Suppressor macrophage treated with lipopolysaccharide for 4 hours (primary cell): ENCODE data around the gene CARMIL3.
A peak's percentile ranks its signal among the peaks of the same experiment; 100 is the strongest.
"Not testable (repeated sequence)": the region's sequence is repeated elsewhere in the genome, so short reads cannot be mapped to it uniquely, and the experiment has no call there.

Experiments
- DNase-seq: peaks from one replicate; pipeline ENCODE4 v3.0.0-alpha.2; 2020

The CARMIL3 gene

DNA sequence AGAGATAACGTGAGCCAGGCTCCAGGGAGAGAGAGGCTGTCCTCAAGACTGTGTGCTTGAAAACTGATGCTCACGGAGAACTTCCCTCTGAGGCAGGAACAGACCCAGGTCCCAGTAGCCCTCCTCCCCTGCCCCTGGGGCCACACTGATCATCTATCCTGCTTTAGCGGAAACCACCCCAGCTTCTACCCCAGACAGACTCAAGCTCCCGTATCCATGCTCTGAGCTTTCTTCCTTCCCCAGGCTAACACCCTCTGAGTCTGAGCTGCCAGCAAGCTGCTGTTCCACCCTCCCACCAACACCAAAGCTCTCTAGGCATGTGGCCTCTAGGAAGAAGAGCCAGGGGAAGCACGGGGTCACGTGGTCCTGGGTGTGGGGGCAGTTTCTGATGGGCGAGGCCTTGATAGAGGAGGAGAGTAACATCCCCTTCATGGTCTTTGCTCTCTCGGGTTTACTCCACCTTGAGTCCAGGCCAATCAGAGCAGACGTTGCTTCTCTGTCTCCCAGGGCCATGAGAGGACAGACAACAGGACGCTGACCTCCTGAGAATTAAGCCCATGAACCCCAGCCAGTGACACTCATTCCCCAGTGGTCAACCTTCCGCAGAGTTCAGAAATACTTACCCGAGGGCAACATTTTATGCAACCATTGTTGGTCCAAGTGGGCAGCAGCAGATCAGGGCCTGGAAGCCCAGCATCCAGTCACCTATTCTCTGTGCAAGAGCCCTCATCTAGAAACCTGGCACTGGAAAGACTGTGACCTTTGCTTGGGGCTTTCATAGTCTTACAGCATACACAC lies 43.7 kb downstream of the CARMIL3 start:
- peak; percentile 82 for DNase-seq

DNA sequence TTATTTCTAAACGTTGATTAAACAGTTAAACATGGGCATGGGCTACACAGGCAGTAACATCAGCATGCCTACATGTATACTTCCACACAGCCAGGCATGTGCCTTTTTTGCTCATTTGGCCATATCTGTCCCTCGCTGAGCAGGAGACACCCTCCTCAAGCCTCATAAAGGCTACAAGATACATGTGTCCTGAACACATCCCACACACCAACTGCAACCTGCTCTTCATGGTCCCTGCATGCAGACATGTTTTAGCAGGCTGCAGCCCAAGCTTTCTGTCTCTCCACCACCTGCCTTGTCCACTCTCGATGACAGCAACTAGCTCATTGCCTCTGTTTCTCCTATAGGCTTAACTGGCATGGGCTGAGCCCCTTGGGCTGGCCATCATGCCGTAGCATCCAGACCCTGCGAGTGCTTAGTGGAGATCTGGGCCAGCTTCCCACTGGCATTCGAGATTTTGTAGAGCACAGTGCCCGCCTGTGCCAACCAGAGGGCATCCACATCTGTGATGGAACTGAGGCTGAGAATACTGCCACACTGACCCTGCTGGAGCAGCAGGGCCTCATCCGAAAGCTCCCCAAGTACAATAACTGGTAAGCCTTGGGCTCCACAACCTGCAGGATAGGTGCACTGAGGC lies 44.9 kb downstream of the CARMIL3 start:
- no peak for DNase-seq

DNA sequence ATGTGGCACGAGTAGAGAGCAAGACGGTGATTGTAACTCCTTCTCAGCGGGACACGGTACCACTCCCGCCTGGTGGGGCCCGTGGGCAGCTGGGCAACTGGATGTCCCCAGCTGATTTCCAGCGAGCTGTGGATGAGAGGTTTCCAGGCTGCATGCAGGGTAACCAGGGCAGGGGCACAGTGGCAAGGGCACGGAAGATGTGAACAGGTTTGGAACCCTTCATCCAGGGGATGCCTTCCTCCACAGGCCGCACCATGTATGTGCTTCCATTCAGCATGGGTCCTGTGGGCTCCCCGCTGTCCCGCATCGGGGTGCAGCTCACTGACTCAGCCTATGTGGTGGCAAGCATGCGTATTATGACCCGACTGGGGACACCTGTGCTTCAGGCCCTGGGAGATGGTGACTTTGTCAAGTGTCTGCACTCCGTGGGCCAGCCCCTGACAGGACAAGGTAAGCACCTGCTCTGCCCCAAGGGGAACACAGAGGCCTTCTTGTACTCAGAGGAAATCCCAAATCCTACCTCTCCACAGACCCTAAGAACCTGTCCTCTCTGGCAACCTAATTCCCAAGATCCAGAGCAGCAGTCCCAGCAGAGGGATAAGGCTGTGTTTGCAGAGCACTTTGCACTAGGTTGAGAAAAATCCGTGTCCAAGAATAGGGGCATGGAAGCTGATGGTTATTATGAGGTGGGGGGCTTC lies 46.6 kb downstream of the CARMIL3 start:
- no peak for DNase-seq

DNA sequence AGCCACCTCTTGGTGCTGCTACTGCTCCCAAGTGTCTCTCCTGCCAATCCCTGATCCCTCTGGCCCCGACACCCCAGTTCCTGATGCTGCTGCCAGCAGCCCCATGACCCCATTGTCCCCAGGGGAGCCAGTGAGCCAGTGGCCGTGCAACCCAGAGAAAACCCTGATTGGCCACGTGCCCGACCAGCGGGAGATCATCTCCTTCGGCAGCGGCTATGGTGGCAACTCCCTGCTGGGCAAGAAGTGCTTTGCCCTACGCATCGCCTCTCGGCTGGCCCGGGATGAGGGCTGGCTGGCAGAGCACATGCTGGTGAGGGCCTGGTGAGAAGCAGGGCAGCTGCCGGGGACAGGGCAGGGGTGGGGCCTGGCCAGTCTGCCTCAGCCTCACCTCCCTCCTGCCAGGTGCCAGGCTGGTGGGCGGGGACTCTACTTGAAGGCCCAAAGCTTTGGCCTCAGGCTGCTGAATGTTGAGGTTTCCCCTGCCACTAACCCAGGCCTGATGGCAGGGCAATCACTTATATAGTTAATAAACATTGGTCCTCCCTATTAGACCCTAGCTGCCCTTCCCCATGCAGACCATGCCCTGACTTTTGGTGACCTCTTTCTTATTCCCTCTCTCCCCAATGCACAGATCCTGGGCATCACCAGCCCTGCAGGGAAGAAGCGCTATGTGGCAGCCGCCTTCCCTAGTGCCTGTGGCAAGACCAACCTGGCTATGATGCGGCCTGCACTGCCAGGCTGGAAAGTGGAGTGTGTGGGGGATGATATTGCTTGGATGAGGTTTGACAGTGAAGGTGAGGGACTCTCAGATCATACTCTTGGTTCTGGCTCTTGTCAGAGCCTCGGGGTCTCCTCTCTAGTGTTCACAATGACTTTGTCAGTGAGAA lies 47.4 kb downstream of the CARMIL3 start:
- no peak for DNase-seq

DNA sequence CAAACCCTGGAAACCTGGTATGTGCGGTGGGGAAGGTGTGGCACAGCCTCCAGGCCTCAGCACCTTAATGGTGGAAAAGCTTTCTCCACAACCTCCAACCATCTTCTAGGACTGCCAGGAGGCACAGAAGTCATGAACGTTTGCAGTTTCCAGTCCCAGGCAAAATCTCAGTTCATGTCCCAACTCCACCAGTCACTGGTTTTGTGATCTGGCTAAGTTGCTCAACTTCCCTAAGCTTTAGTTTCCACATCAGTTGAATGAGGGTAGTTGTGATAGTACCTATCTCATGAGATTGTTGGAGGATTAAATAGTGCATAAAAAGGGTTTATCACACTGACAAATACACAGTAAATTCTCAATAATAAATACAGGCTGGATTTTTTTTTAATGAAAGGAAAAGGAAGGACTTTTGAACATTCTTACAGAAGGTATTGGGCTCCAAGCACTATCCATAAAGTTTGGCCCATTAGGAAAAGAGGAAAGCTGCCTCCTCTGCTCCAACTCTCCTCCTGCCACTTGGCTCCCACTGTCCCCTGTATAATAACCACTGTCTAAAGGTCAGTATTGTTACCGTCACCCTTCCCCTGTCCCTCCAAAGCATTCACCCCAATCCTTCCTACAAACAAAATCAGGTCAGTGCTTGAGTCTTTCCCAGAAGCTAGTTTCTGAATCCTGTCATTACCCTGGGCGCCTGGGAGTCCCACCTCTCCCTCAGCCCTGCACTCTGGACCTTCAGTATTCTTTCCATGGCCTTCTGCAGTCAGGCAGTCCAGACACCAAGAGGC lies 48.6 kb downstream of the CARMIL3 start:
- peak; percentile 32 for DNase-seq

DNA sequence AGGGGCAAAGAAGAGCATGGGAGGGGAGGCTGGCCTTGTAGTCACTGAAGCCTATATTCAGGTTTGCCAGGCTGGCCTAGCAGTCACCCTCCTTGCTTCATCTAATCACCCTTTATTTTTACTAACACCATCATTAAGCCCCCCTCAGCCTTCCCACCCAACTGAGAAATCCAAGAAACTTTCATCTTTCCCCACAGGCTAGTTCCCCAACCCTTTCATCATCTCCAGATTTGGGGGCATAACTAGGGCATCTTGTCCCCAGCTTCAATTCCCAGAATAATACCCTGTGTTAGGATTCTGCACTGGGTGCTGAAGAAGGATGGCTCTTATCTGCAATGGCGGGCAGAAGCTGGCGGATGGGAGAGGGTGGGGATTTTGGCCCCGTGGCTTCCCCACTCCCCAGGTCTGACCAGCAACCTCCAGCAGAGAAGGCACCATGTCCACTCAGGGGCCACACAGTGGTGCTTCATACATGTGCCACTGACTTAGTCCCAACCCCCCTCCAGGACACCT lies 49.2 kb downstream of the CARMIL3 start:
- no peak for DNase-seq

DNA sequence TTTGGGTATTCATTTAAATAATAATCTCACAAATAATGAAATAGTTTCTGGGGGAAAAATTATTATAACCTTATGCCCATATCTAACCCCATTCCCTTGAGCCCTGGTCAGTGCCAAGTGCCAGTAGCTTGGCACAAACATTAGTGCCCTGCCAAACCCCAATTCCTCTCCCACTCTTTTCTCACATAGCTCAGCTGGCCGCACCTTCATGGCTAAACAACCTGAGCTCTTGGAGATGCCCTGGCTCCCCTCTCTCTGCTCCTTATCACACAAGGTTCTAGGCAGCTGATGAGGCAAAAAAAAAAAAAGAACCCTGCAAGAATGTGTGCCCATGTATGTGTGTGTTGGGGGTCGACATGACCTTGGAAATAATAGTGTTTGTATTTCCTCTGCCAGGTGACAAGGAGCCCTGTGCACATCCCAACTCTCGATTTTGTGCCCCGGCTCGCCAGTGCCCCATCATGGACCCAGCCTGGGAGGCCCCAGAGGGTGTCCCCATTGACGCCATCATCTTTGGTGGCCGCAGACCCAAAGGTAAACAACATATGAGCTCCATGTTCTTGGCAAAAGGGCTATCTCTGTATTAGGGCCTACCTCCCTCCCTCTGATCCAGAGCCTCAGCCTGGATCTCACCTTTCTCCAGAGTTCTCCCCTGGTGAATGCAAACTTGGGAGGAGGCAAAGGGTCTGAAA lies 50.7 kb downstream of the CARMIL3 start:
- no peak for DNase-seq

DNA sequence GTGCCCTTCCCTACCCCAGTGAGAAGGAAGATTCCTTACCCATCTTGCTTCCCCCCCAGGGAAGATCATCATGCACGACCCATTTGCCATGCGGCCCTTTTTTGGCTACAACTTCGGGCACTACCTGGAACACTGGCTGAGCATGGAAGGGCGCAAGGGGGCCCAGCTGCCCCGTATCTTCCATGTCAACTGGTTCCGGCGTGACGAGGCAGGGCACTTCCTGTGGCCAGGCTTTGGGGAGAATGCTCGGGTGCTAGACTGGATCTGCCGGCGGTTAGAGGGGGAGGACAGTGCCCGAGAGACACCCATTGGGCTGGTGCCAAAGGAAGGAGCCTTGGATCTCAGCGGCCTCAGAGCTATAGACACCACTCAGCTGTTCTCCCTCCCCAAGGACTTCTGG lies 51.6 kb downstream of the CARMIL3 start:
- DNase-seq, result no peak

DNA sequence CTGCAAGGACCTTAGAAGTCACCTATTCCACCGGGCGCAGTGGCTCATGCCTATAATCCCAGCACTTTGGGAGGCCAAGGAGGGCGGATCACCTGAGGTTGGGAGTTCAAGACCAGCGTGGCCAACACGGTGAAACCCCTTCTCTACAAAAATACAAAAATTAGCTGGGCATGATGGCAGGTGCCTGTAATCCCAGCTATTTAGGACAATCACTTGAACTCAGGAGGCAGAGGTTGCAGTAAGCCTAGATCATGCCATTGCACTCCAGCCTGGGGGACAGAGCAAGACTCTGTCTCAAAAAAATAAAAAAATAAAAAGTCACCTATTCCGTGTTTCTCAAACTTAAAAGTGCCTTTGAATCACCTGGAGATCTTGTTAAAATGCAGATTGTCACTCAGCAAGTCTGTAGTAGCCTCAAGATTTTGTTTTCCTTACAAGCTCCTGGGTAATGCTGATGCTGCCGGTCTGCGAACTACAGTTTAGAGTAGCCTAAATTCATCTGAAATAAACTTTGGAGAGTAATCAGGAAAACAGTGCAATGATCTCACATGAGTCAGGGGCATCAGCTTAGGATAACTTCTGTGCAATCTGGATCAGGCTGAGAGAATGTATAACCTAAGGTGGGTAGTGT lies 53.9 kb downstream of the CARMIL3 start:
- not testable (repeated sequence) for DNase-seq

DNA sequence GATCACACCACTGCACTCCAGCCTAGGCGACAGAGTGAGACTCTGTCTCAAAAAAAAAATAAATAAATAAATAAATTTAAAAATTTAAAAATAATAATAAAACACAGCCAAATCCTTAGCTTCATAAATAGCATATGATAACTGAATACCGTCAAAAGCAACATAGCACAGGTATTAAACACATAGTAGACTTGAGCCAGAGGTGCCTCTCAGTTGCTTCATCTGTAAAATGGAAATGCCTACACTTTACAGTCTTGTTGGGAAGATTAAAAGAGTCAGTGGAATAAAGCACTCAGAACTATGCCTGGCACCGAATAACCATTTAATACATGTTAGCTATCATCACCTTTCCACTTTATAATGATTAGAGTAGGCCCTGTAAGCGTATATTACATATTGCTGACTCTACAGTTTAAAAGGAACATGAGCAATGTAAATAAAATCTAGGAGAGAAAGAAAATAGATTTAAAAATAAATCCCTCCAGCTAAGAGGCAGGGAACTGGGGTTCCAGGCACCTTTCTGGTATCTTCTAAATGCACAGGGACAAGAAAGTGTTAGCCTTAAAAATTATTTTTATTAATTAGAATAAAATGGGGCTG lies 55.0 kb downstream of the CARMIL3 start:
- DNase-seq, result no peak

DNA sequence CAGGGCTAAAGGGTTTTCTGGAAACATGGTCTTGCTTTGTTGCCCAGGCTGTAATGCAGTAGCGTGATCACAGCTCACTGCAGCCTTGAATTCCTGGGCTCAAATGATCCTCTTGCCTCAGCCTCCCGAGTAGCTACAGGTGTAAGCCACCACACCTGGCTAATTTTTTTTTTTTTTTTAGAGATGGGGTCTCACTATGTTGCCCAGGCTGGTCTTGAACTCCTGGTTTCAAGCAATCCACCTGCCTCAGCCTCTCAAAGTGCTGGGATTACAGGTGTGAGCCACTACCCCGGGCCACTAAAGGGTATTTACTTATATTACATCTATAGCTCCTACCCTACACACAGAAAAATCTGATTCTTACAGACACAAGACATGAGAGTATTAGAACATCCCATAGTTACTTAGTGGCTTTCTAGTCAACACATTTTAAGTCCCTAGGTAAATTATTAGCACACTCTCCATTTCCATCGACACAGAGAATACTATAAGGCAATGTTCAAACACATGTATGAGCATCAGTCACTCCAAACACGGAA lies 56.6 kb downstream of the CARMIL3 start:
- DNase-seq, result no peak

DNA sequence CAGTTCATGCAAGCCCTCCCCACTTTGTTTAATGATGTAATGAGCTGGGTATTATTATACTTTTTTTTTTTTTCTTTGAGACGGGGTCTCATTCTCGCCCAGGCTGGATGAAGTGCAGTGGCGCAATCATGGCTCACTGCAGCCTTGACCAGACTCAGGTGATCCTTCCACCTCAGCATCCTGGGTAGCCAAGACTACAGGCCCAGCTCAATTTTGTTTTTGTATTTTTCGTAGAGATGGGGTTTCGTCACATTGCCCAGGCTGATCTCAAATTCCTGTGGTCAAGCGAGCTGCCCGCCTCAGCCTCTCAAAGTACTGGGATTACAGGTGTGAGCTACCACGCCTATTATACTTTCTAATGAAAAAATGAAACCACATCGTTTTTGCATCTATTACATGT lies 58.3 kb downstream of the CARMIL3 start:
- no peak for DNase-seq

DNA sequence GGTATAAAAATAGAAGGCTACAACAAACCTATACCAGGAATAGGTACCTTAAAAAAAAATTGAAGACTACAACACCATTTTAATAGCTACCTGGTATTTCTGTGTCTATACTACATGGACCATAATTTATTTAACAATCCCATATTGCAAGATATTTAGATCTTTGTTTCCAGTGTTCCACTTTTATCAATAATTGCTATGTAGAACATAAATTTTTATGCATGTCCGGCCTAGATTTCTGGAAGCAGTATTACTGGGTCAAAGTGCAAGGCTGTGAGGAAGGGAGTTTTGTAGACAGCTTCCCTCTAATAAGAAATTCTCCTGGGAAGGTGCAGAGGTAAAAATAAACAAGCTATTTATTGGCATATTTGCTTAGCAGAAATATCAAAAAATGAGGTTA lies 58.7 kb downstream of the CARMIL3 start:
- no peak for DNase-seq

DNA sequence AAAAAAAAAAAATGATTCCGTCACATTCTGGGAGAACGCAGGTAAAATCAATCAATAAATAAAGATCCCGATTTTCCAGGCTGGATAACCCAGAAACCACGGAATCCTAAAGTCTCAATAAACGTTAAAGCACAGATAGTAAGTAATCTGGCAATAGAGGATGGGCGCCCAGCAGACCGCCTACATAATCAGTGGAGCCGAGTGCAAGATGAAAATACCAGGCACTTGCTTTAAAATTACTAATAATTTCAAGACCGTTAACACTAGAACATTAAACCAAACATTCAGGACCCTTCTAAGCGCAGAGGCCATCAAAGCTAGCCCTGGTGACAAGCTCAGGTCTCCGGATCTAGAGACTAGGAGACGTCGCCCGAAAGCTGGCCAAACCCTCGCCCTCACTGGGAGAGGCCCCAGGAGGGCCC lies 61.6 kb downstream of the CARMIL3 start:
- no peak for DNase-seq

DNA sequence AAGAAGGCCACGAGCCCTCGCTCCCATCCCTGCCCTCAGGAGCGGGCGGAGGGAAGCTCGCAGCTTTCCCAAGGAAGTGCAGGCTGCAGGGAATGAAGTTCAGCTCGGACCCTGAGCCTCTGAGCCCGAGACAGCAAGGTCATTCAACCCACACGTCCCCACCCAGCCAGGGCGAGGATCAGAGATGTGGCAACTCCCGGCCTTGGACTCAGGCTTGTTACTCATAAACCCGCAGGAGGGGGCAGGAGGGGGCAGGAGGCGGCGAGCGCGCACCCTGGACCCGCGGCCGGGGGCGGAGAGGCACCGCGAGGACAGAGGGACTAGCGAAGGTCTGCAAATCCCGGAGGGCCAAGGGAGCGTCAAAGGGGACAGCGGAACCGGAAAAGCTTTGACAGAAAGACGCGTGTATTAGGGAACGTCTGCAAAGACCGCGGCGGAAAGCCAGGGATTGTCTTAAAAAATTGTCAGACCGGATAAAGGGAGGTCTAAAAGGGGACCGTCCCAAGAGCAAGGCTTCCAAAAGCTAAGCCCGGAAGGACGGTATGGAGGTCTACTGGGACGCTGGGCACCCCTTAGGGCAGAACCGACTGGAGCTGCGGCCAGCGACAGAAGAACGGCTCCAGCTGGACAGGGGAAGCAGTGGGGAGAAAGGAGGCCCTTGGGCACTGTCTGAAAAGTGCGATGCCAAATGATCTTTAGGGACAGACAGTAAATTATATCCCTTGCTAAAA lies 62.2 kb downstream of the CARMIL3 start:
- DNase-seq, result peak; percentile 95

DNA sequence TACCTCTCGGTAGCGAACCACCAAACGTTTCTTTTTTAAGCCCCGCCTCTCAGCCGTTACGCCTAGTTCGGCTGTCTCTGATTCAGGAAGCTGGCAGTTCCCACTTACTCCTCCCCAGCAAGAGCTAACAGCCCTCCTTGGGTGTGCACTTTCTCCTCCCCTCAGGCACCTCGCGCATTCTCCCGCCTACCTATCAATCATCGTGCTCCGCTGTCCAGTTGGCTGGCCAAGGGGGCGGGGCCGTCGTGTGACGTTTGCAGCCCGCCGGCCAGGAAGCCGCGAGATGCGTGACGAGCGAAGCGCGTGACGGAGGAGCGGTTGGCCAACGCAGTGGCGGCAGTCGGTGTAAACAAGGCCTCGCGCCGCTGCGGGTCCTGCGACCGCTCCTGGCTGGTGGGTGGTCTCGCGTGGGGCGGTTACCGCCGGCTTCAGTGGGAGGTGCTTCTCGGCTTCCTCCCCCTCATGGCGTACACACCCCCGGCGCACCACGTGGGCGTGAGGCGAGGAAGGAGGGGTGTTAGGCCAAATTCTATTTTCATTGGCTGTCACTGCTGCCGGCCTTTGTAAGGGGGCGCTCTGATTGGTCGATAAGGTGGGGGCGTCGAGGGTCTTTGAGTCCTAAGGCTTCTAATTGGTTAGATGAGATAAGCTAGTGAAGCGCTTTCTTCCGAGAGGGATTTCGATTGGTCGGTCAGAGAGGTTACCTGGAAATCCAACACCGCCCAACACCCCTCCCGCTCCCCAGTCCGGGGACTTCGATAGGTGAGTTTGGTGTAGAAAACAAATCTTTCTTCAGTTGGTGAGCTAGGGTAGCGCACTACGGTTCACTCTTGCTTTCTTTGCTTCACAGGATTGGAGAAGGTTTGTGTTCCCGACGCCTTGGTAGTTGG lies 63.0 kb downstream of the CARMIL3 start, which contains the start of the genes DCAF11 and NRL:
TSS of gene DCAF11 (plus strand) at position 246 of the 890 bp plus-strand sequence. CDS start 818 bp downstream, outside the sequence.
TSS of gene NRL (minus strand) at position 418 of the 890 bp plus-strand sequence. CDS start 32,101 bp downstream, outside the sequence.
- DNase-seq, result peak; percentile 100

DNA sequence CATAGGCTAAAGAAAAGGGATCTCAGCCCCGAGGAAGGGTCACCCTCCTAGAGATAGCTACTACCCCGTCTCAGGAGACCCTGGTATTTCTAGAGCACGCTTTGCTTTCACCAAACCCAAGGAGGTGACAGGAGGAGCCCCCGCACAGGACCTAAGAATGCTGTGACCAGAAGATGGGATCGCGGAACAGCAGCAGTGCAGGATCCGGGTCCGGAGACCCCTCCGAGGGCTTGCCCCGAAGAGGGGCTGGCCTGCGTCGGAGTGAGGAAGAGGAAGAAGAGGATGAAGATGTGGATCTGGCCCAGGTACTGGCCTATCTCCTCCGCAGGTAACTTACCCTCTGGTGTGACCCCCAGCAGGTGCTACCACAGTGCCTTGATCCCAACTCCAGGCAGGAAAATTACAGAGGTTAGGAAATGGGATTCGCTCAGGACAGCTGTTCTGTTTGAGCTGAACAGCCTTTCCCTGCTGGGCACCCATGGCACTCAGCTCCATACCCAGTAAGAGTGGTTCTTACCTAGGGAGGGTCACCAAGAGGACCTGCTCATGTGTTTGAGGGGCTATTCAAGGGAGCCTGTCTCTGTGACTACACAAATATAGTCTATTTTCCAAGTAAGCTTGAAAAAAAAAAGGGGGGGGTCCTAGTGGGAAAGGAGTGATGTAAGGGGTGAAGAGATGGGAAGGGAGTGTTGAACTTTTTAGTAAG lies 63.8 kb downstream of the CARMIL3 start:
- DNase-seq, result no peak
